HFF-Myc (cell line): ENCODE results near the gene E2F2.

ENCODE experiments used
- DNase-seq: peaks from one replicate; pipeline ENCODE4 v3.0.0-alpha.2; 2011; ENCODE audit warnings: low read depth; ENCODE audit errors: extremely low read depth
- H3K4me3 ChIP-seq: replicated peaks from 2 replicates; pipeline ENCODE4 v1.5.1; 2011; ENCODE audit warnings: low read depth, mild to moderate bottlenecking, control low read depth, low read length
- CTCF ChIP-seq: IDR thresholded peaks from 2 replicates; pipeline ENCODE4 v1.5.1; 2012; ENCODE audit warnings: mild to moderate bottlenecking, low read depth, low read length, control low read depth; ENCODE audit errors: missing control alignments

The E2F2 gene

DNA sequence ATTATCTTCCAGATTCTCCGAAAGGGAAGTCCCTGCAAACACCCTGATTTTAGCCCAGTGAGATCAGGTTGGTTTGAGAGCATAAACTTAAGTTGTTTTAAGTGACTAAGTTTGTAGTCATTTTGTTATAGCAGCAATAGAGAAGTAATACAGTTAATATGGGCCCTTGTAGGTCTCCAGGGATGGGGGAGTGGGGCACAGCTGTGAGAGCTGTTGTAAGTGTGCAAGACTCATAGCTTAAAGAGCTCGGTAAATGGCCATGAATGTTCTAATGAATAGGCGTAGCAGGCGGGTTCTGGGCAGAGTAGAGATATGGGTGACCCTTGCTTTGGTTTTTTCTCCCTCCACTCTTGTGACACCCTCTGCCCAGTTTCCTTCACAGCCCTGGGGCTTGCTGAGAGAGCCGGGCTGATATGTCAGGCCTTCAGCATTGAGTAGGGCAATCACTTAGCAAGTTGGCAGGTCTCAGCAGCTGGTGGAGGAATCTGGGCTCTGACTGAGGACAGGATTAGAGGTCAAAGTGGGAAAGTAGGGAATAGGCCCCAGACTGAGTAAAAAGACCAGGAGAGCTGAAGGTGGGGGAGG is 44.3 kb upstream of the E2F2 start:
- TF ChIP-seq CTCF, result no peak
- DNase-seq, result no peak
- no peak overlapping the region for H3K4me3 ChIP-seq

- no peak for TF ChIP-seq CTCF
- no peak overlapping the region for H3K4me3 ChIP-seq
These were observed 43.3 kb upstream of the E2F2 start for GRCh38 chr1:23574265-23574754.

DNA sequence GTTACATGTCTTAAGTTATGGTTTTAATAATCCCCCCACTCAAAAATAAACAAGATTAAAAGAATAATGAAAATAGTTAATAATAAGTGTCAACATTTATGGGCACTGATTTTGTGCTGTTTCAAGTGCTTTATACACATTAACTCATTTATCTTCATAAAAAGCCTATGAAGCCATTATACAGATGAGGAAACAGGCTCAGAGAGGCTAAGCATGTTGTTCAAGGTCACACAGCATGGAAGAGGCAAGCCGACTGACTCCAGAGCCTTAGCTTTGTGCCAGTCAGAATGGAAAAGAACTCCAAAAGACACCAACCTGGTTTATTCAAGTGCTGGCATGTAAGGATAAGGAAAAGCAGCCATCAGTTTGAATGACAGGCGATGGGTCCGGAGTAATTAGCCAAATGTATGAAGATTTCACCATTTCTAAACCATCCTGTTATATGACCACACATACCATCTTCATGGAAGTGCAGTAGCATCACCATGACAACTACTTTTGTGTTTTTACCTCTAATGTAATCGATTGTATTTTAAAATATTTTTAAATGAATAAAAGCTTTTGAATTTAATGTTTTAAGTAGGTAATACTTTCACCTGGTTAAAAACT is 42.6 kb upstream of the E2F2 start:
- DNase-seq, result no peak
- no peak for TF ChIP-seq CTCF
- H3K4me3 ChIP-seq, result no peak overlapping the region

More at GRCh38 chr1:23574265-23574754, 43.3 kb upstream of the E2F2 start:
- no peak for DNase-seq

DNA sequence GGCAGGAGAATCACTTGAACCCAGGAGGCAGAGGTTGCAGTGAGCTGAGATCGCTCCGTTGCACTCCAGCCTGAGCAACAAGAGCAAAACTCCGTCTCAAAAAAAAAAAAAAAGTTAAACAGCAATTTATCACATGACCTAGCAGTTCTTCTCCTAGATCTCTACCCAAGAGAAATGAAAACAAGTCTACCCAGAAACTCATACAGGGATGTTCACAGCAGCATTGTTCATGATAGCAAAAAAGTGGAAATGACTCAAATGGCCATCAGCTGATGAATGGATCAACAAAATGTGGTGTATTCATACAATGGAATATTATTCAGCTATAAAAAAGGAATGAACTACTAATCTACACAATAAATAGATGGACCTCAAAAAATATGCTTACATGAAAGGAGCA is 40.4 kb upstream of the E2F2 start:
- no peak for TF ChIP-seq CTCF
- DNase-seq, result no peak
- H3K4me3 ChIP-seq, result no peak overlapping the region

DNA sequence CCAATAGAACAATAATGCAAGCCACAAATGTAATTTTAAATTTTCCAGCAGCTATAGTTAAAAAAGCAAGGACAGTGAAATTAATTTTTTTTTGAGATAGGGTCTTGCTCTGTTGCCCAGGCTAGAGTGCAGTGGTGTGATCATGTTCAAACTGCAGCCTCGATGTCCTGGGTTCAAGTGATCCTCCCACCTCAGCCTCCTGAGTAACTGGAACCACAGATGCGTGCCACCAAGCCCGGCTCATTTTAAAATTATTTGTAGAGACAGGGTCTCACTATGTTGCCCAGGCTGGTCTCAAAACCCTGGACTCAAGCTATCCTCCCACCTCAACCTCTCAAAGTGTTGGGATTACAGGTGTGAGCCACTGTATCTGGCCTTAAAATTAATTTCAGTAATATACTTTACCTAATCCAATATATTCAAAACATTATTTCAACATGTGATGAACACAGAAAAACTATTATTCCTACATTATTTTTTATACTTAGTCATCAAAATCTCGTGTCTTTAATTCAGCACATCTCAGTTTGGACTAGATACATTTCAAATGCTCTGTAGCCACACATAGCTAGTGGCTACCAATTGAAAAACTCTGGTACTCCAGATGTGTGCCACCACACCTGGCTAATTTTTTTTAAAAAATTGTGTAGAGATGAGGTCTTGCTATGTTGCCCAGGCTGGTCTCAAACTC is 39.1 kb upstream of the E2F2 start:
- TF ChIP-seq CTCF, result no peak
- no peak overlapping the region for H3K4me3 ChIP-seq
- DNase-seq, result no peak

DNA sequence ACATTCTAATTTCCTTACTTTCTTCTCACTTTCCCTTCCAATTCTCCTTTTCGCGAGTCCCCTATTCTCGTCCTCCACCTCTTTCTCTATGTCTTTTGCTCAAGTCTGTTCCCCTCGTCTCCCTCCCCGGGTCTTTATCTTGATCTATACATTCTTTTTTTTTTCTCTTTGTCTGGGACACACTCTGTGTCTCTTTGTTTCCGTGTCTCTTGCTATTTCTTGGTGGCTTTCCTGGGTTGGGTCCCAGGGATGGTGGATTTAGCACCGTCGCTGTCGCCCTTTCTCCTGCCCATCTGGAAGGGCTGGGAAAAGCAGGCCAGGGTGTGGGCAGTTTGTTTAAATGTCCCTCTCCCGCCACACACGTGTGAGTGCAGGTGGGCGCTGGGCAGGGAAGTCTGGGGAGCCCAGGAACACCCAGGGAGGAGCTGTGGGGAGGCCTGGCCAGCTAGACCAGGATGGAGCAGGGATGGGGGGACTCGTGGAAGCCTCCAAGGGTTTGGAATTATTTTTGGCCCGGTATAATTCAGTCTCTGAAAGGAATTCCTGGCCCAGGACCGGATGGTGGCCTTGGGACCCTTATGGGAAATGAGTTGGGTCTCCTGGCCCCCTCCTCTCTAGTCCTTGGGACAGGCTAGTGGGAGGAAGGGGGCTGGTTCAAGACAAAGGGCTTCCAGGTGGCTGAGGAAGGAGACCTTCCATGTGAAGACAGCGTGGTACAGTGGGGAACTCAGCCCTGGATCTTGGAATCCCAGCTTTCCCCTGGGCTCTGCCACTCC is 37.8 kb upstream of the E2F2 start:
- no peak for DNase-seq
- peak overlapping the region; percentile 40 for H3K4me3 ChIP-seq
- TF ChIP-seq CTCF, result no peak
